HG03175 (cell line): ENCODE data around the gene COBLL1.

Experiments used
- ATAC-seq: cut with Tn5 transposase; IDR thresholded peaks from one replicate; pipeline ENCODE4 v1.9.1; 2021; ENCODE audit warnings: mild to moderate bottlenecking, moderate library complexity; ENCODE audit not compliant: unreplicated experiment

Gene COBLL1

GRCh38 chr2:164692114-164692513 lies 149.5 kb downstream of the COBLL1 start:
- ATAC-seq = no peak

GRCh38 chr2:164691346-164691887 lies 150.2 kb downstream of the COBLL1 start:
- ATAC-seq = no peak

- no peak for ATAC-seq
These were observed 151.3 kb downstream of the COBLL1 start for GRCh38 chr2:164690361-164690760.

- ATAC-seq = no peak
These were observed 152.7 kb downstream of the COBLL1 start for GRCh38 chr2:164688896-164689419.

- no peak for ATAC-seq
These were observed 160.6 kb downstream of the COBLL1 start for GRCh38 chr2:164681009-164681408.

GRCh38 chr2:164678631-164679149 lies 162.9 kb downstream of the COBLL1 start:
- no peak for ATAC-seq

- no peak for ATAC-seq
These were observed 163.9 kb downstream of the COBLL1 start for GRCh38 chr2:164677733-164678132.

GRCh38 chr2:164677271-164677670 lies 164.4 kb downstream of the COBLL1 start:
- no peak for ATAC-seq

- ATAC-seq = no peak
These were observed 165.9 kb downstream of the COBLL1 start for GRCh38 chr2:164675687-164676086.

- no peak for ATAC-seq
These were observed 166.6 kb downstream of the COBLL1 start for GRCh38 chr2:164675027-164675426.

- no peak for ATAC-seq
These were observed 169.8 kb downstream of the COBLL1 start for GRCh38 chr2:164671664-164672396.

- ATAC-seq = no peak
These were observed 172.3 kb downstream of the COBLL1 start for GRCh38 chr2:164669291-164669690.

- ATAC-seq = no peak
These were observed 174.1 kb downstream of the COBLL1 start for GRCh38 chr2:164667566-164667965.

- ATAC-seq = no peak
These were observed 177.6 kb downstream of the COBLL1 start for GRCh38 chr2:164664070-164664469.

- ATAC-seq = no peak
These were observed 178.6 kb downstream of the COBLL1 start for GRCh38 chr2:164662868-164663631.

GRCh38 chr2:164662066-164662465 lies 179.6 kb downstream of the COBLL1 start:
- no peak for ATAC-seq

- ATAC-seq = no peak
These were observed 180.3 kb downstream of the COBLL1 start for GRCh38 chr2:164661349-164661748.

GRCh38 chr2:164657129-164657528 lies 184.5 kb downstream of the COBLL1 start:
- ATAC-seq = no peak

GRCh38 chr2:164655750-164656149 lies 185.9 kb downstream of the COBLL1 start:
- no peak for ATAC-seq

- ATAC-seq = no peak
These were observed 186.3 kb downstream of the COBLL1 start for GRCh38 chr2:164655336-164655735.

- ATAC-seq = no peak
These were observed 190.3 kb downstream of the COBLL1 start for GRCh38 chr2:164651361-164651760.
